HG02763 (cell line): ENCODE results near the gene MSI2.

Source experiments
- ATAC-seq: cut with Tn5 transposase; IDR thresholded peaks from one replicate; pipeline ENCODE4 v1.9.1; 2021; ENCODE audit warnings: mild to moderate bottlenecking, moderate library complexity; ENCODE audit not compliant: unreplicated experiment

Gene MSI2

DNA sequence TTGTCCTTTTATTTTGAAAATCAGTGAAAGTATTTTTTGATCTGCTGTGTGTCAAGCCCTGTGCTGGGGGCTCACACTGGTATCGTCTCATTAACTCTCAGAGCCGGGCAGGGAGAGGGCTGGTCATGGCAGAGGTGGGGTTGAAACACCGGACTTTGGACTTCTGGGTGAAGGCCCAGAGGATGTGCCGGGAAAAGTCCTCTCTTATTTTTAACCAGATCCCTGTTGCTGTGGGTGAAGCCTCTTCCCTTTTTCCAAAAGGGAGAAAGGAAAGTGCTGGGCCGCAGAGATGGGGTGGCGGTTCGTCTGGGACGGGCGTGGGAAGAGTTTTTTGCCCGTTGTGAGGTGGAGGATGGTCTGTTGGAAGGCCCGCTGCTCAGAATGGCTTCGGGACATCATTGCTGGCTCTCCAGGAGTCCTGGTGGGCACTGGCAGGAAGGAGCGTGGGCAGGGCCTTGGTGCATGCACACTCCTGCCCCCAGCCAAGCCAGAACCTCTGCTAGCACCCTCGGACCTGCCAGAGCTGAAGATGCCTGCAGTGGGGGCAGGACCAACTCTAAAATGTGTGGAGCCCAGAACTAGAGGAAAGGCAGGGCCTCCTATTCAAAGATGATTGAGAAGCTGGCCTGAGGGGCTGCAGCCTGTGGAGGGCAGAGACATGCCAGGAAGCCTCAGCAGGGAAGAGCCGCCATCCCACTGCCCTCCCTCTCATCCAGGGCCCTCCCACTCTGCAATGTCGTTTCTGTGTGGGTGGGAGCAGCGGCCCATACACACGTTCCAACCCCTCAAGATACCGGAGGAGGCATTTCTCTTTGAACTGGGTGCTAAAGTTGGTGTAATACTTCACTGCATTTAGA, 275.6 kb downstream of the MSI2 start:
- ATAC-seq = no peak

DNA sequence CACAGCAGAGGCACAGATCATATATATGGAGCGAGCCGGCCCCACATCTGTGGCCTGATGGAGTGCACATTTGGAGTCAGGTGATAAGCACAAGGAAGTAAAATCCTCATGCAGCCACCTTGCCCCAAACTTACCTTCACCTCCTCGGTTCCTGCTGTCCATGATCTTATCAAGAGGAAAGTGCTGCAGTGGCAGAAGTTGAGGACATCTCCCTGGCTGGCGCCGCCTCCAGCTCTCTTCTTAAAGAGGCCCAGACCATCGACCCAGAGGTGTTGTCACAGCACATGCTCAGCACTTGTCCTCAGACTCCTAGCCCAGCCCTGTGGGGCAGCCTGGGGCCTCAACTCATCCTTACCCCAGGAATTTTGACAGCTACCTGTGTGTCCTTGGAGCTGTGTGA, 276.2 kb downstream of the MSI2 start:
- no peak for ATAC-seq

DNA sequence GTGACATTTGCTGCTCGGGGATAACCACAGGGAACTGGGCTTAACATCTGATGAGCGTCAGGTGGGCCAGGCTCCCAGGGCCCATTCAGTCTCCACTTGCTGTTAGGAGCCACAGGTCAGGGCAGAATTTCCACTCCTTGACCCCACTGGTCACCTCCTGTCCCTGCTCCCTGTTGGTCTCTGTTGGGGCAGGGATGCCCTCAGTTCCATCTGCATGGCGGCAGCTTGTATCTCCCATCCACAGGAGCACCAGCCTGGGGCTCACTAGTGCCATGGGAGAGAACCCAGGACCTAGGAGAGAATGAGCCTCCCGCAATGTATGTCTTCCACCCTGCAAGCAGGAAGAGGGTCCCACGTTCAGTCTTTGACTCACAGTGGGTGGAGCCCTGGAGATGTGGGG, 276.6 kb downstream of the MSI2 start:
- ATAC-seq = no peak

DNA sequence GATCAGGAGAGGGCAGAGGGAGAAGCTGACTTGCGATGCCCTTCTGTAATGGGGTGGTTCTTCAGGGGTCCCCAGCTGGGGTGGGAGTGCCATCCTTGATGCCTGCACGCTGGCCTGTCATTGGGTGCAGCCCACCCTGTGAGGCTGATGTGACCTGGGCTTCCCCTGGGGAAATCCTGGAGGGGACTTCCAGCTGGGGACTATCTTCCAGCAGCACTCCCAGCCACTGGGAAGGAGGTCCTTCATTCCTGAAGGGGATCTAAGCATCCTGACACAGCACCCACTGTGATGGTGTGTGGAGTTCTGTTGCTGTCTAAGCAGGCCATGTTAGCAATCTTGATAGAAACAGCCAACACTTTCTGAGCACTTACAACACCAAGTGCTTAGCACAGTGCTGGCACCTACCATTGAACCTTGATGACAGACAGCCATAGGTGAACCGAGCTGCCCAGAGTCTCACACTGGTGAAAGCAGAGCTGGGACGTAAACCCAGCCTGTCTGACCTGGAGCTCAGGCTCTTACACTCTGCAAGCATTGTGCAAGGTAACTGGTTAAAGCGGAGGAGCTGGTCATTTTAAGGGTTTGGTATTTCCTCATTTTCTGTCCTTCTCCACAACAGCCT, 277.5 kb downstream of the MSI2 start:
- ATAC-seq = no peak

DNA sequence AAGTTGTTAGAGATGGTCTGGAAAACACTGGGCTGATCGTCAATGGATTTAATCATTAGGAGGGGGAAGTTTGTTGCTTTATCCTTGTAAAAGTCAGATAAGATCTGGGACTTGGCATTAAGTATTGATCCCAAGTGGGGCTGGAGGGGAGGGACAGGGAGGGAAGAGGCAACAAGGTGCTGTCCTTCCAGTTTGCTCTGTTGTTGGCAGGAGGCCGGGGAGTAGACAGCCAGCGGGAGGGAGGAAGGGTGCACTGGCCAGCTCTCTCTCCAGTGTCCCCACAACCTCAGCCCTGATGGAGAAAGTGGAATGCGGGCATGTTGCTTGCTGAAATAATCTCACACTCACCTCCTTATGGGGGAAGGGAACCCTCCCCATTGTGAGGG, 278.5 kb downstream of the MSI2 start:
- no peak for ATAC-seq

DNA sequence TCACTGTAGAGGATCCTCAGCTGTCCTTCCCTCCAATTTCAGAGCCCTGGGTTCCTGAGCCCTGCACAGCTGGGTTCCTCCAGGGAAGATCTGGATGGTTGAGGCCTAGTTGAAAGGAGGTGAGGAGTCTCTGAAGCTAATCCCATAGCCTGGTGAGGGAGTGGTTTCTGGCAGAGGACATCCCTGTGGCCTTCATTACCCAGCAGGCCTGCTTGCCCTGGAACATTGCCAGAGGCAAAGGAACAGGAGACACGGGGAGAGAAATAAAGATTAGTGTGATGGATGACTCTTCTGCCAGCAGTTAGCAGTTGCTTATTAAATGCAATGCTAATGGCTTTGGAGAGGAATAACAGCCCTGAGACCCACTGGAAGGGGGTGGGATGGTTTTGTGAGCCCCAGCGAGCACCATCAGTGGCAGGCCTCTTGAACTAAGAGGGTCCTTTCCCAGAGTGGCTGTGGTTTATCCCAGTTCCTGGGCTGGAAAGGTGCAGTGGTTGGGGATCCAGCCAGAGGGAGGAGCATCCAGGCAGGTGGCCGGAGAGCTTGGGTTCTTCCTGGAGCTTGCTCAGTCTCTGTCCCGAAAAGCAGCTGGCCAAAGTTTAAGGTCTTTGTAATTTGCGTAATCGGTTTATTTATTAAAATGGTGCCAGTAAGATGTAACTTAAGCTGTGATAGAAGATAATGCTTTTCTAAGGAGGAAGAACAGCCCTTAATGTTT, 279.1 kb downstream of the MSI2 start:
- ATAC-seq = no peak

DNA sequence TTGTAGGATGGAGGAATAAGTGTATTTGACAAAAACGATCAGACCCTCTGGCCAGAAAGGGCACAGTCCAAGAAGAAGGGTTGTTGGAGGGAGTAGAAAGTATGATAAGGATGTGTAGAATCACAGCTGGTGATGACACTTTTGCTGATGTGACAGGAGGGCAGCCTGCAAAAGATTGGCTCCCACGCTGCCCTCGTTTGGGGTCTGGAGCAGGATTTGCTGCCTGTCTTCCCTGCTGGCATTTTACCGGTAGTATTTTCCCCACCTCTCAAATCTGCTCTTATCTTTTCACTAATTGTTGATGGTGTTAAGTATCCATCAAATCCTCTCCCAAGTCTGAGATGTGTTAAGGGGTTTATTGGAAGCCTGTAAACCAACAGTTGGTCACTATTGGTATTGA, 280.0 kb downstream of the MSI2 start:
- ATAC-seq = no peak

DNA sequence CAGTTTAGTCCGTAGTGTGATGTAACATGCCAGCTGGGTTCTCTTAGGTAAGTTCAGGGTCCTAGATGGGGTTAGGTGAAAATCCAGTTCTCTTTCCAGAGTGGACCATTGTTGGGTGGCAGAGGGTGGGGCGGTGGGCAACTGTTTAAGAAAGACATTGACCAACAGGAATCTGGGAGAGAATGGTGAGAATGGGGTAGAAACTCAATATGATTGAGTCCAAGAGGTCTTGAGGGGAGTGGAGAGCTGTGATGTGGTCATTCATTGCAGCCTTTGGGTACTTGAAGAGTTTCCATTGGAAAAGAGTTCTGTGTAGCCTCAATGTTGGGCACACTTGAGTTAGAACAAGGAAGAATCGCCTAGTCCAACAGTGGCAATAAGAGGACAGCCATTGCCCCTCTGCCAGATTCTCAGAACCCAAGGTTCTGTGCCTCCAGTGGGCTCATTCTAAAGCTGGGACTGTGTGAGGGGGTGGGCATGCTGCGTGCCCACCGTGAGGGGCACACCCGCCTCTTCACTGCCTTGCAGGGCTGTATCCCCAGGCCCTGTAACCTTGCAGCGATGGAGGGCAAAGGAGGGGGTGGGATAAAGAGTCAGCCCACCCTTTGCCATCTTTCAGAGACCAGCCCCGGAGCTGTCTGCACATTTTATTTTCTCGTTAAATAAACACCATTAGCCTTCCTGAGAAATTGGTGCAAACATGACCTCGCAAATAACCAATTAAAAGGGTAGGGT, 280.6 kb downstream of the MSI2 start:
- ATAC-seq = no peak

DNA sequence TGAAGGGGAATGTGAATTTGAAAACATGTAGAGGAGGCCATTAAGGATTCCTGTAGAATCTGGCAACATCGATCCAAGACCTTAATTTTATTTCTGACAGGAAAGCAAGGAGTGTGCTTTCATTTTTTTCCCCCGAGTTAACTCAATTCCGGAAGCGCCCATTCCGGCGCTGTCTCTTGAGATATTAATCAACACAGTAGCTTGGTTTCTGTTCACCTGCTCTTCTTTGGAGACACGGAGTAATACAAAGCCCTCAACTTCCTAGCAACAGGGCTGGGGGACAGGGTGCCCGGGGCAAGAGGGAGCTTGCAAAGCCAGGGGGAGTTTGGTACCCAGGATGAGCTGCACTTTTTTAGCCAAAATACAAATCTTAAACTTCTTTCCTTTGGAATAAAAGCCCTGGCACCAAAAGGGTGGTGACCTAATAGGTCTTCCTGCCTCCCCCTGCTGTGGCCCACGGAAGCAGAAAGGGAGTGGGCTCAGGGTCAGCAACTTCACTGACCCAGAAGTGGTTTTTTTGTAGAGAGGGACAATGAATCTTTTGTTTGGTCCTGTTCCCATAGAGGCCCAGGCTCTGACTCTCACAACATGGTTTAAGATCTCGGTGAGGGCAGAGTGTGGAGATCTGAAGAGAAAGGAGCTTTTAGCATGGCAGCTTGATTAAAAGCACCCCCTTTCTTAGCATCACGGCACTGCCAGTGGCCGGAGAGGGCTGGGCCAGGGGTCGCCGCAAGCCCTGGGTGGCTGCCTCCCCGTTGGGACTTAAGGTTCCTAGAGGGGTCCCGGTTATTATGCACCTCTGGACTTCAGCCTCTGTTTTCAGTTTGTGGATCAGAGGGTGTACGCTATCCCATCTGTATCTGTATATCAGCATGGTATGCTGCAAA, 281.4 kb downstream of the MSI2 start:
- ATAC-seq = no peak

DNA sequence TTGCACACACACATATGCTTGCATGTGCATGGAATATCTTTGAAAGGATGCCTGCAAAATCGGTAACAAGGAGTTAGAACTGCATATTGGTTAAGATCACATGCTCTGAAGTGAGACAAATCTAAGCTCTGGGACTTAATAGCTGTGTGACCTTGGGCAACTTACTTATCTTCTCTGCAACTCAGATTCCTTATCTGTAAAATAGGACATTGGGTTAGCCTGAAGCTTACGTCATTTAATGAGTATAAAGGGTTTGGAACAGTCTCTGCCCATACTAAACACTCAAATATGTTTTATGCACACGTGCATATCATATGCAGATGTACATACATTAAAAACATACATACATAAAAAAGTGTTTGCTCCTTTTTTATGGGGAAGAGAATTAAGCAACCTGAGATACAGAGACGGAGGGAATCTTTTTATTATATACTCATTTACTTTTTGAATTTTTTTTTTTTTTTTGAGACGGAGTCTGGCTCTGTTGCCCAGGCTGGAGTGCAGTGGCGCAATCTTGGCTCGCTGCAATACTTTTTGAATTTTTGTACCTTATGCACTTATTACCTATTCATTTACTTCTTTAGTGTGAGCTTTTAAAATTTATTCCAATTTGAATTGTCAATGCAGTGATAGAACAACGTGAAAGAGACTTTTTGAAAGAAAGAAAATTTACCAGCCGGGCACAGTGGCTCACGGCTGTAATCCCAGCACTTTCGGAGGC, 282.6 kb downstream of the MSI2 start:
- no peak for ATAC-seq

DNA sequence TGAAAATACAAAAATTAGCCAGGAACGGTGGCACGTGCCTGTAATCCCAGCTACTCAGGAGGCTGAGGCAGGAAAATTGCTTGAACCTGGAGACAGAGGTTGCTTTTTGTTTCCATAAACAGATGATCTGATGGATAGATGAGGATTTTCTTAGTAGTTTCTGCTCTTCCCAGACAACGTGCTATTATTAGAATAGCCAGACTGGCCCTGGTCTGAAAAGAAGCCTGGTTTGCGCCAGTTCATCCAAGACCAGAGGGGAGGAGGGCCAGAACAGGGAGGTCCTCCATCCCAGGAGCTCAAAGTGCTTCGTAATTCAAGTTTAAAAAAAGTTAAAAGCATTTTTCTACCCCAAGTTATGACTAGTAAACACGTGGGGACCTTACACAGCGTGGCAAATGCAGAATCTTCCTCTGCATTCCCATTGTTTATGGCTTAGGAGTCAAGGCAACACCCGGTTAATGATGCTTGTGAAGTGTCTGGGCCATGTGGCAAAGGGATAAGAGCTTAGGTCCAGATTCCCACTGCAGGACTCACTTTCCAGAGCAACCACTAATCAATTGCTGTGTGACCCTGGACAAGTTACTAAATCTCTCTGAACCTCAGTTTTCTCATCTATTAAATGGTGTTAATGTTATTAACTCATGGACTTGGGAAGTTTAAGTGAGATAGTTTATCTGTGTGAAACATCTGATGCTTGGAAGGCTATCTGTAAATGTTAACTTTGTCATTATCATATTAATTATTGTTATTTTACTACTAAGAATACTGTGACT, 283.4 kb downstream of the MSI2 start:
- ATAC-seq = no peak

DNA sequence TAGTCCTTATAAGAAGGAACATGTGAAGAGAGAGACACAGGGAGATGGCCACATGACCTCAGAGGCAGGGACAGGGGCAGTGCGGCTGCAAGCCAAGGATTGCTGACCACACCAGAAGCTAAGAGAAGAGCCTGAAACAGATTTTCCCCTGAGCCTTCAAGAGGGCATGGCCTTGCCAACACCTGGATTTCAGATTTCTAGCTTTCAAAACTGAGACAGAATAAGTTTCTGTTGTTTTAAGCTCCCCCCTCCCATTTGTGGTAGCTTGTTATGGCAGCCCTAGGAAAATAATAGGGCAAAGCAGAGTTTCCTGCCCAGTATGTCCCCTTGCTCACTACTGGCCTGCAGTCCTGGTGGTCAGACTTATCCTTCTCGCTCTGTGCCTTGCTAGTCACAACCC, 284.3 kb downstream of the MSI2 start:
- ATAC-seq = no peak

DNA sequence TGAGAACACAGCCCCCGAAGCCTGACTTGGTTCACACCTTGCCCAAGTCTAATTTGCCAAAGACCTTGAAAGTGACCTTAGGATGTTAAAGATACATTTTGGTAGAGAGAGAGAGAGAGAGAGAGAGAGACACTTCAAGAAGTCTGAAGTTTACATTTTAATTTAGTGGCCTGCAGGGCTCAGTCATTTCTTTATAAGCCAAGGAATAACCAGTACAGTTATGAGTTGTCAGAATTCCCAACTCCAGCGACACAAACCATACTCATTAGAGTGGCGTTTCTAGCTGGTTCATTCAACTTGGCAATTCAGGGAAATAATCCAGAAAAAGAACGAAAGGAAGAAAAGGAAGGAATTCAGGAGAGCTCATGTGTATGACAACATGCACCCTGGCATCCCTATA, 284.7 kb downstream of the MSI2 start:
- no peak for ATAC-seq

DNA sequence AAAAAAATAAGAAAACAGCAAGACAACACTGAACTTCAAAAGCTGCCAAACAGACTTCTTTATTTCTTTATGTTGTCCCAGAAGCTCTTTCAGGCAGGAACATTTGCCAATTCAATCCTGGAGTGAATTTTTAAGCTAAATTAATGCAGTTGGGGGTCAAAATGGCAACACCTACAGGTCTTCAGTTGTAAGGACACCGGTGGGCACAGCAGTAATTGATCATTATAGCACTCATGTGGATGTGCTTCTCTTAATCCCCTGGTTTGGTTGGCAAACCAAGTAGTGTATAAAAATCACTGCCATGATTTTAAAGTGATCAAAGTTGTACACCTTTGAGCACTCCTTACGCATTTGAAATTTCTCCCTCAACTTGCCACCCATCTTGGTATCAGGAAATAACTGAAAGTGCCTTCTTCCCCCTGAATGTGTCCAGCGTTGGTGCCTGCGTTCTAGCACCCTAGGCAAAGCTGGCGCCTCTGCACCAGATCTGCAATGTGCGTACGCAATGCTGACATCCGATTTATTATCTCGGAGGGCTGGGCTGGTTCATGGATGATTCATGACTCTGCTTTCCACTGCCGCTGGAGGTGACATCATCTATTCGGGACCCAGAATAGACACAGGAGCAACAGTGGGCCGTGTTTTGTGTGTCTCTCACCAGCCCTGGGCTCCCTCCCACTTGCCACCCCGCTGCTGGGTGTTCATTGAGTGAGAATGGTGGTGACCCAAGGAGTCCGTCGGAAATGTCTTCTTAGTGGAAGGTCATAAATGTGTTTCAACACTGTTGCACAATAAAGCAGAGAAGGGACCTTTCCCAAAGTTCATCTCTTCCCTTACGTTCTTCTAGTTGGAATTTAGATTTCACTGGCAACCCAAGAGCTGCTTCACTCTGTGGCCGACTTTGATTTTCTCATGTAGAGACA, 285.4 kb downstream of the MSI2 start:
- ATAC-seq = no peak

DNA sequence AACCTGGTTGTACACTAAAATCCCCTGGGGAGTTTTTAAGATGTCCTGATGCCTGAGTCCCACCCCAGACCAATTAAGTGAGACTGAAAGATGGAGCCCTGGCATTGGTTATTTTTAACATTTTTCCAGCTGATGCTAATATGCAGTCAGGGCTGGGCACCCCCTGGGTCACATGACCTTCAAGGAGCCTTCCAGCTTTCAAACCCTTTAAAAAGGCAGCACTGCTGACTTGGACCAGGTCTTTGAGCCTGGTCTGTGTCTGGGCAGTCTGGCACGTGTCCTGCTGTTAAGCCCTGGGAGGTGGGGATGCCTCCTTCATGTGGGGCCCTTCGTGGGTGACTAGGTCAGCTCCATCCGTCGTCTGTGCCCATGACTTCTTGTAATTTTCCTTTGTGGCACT, 286.2 kb downstream of the MSI2 start:
- ATAC-seq = no peak

DNA sequence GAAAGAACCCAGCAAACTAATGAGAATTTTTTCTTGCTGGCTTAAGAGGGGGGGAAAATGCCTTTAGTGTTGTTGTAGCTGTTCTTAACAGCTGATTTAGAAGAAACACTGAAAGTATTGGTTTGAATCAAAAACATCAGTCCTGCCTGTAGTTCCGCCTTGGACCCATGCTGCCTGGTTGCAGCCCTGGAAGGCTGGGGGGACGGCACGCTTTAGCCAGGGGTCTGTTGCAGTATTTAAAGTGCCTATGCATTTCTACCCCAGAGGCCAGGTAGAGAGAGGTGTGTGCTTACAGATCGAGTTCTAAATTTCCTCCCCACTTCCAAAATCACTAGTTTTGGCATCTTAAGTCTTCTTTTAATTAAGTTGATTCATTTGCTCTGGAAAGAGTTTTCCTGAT, 286.9 kb downstream of the MSI2 start:
- no peak for ATAC-seq

DNA sequence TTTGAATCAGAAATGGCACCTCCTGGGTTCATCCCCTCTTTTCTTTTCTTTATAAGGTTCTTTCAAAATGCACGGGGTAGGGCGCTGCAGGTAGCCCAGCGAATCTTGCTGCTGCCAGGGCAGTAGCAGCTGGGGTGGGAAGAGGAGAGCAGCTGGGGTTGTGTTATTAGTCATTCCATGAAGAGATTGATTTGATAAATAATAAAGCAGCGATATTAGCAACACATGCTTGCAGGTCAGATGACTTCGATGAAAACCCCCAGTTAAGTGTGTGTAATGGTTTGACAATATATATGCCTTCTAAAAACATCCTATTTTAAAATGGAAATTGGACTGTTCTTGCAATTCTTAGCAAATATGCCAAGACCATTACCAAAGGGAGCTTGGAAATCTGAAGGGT, 288.1 kb downstream of the MSI2 start:
- ATAC-seq = no peak
